Measurements from ENCODE around the gene TAS2R5. TPM values are rescaled to one million over a fixed set of nuclear protein-coding genes. Genes with fewer than 3 reads are reported as not detected.

Gene TAS2R5
- total and polyA plus RNA-seq, 2 of the 4 experiments (the other 2 are of a cell fraction) = 0.32 to 0.36 TPM

- ATAC-seq (ENCODE audit: low read depth) (no peak), DNase-seq (peak; percentile 6)
- Histone ChIP-seq H2BK20ac (ENCODE audit: low read depth, low read length) (no peak overlapping the region), H3K27me3 (ENCODE audit: control insufficient read depth, insufficient read depth, low read length) (no peaks in the 10 kb centered on the region), H4K5ac (ENCODE audit: low read depth, low read length) (no peak overlapping the region), H2BK120ac (ENCODE audit: low read depth, low read length) (no peak overlapping the region), H2AFZ (replicated peaks; ENCODE audit: low read length, poor library complexity) (no peak overlapping the region), H2AK9ac (replicated peaks; ENCODE audit: low read depth, low read length, poor library complexity) (no peak overlapping the region), H3K79me1 (ENCODE audit: low read depth in 1 of 2, low read length in 2 of 2) (peaks cover 11 to 19% of the 10 kb centered on the region in 2 experiments; a peak in 2 of 4 replicates), H3K14ac (replicated peaks; ENCODE audit: low read depth, low read length) (no peak overlapping the region), H3K56ac (ENCODE audit: extremely low read depth, insufficient read depth, low read length) (no peak overlapping the region), H3K9me3 (ENCODE audit: control insufficient read depth, insufficient read depth, low read length) (no peaks in the 10 kb centered on the region), H3K27ac (ENCODE audit: insufficient read depth, low read length) (no peak overlapping the region), H3K4ac (ENCODE audit: low read depth, low read length) (no peak overlapping the region), H3K4me2 (ENCODE audit: low read depth, low read length) (no peak overlapping the region), H2BK15ac (ENCODE audit: low read depth, low read length) (no peak overlapping the region), H3K18ac (ENCODE audit: low read depth, low read length) (no peak overlapping the region), H3K4me3 (ENCODE audit: insufficient read depth, low read depth, low read length) (no peak overlapping the region), H3K36me3 (ENCODE audit: control insufficient read depth, insufficient read depth, low read length) (peaks cover 38% of the 10 kb centered on the region), H2AK5ac (ENCODE audit: low read depth, low read length) (no peak overlapping the region), H3K4me1 (ENCODE audit: control insufficient read depth, insufficient read depth, low read length) (no peaks in the 10 kb centered on the region), H3K23ac (ENCODE audit: low read depth, low read length) (no peak overlapping the region), H4K91ac (ENCODE audit: insufficient read depth, low read depth, low read length) (no peak overlapping the region), H4K8ac (ENCODE audit: low read depth in 2 of 2, low read length in 2 of 2) (no peak overlapping the region), H3K9me1 (ENCODE audit: insufficient read depth, low read length) (peaks cover 3% of the 10 kb centered on the region; the same call in 1 of the 2 replicates), H3K9ac (ENCODE audit: low read depth, low read length) (no peak overlapping the region), H4K20me1 (ENCODE audit: insufficient read depth, low read length) (no peaks in the 10 kb centered on the region), H2BK5ac (ENCODE audit: low read depth, low read length, poor library complexity, severe bottlenecking) (no peak overlapping the region)
- BruUV-seq (replicated peaks) = no TSS peak
- intact Hi-C loops (cut with micrococcal nuclease) = no loop called here
- CTCF ChIA-PET = no interaction called here
- TF ChIP-seq CEBPB (IDR thresholded peaks at IDR 0.05; ENCODE audit: low read depth, low read length) (no peak), FOS (IDR thresholded peaks at IDR 0.05; ENCODE audit: low read depth, low read length) (no peak), USF2 (IDR thresholded peaks at IDR 0.05; ENCODE audit: low read depth, low read length) (no peak), MAFK (IDR thresholded peaks at IDR 0.05; ENCODE audit: low read depth, low read length) (no peak), RCOR1 (IDR thresholded peaks at IDR 0.05; ENCODE audit: insufficient replicate concordance, low read length) (no peak), RAD21 (IDR thresholded peaks at IDR 0.05; ENCODE audit: low read length) (no peak), RFX5 (IDR thresholded peaks at IDR 0.05; ENCODE audit: low read depth, low read length) (no peak), BHLHE40 (IDR thresholded peaks at IDR 0.05; ENCODE audit: low read depth, low read length) (no peak), CHD1 (IDR thresholded peaks at IDR 0.05; ENCODE audit: low read depth, low read length) (no peak)
- TF ChIP-seq, protein P1, sequence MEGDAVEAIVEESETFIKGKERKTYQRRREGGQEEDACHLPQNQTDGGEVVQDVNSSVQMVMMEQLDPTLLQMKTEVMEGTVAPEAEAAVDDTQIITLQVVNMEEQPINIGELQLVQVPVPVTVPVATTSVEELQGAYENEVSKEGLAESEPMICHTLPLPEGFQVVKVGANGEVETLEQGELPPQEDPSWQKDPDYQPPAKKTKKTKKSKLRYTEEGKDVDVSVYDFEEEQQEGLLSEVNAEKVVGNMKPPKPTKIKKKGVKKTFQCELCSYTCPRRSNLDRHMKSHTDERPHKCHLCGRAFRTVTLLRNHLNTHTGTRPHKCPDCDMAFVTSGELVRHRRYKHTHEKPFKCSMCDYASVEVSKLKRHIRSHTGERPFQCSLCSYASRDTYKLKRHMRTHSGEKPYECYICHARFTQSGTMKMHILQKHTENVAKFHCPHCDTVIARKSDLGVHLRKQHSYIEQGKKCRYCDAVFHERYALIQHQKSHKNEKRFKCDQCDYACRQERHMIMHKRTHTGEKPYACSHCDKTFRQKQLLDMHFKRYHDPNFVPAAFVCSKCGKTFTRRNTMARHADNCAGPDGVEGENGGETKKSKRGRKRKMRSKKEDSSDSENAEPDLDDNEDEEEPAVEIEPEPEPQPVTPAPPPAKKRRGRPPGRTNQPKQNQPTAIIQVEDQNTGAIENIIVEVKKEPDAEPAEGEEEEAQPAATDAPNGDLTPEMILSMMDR (conservative IDR thresholded peaks at IDR 0.05; ENCODE audit: low read depth, low read length) = no peak
- WGBS, 2 experiments (ENCODE audit: extremely low coverage in 2 of 2, insufficient read length in 1 of 2) = no CpG with 5 or more reads among the region's 2 CpGs
- dilution Hi-C loops (cut with HindIII; ENCODE audit: low sequenced_read_pairs, unreplicated experiment) = no loop called here
- in situ Hi-C loops (cut with MboI; ENCODE audit: low sequenced_read_pairs) = no loop called here
- POLR2A ChIA-PET (ENCODE audit: unreplicated experiment) = no interaction called here
Observed at GRCh38 chr7:141744131-141744530, 45.9 kb upstream of the TAS2R5 start.

Data from IMR-90 (cell line).